Measurements from ENCODE around the gene INAFM2. TPM values are rescaled to one million over a fixed set of nuclear protein-coding genes. Genes with fewer than 3 reads are reported as not detected.

INAFM2 gene
- total RNA-seq, 2 experiments from 2014 or later = 15.0 to 16.9 TPM

- Mint-ChIP-seq H3K36me3 (ENCODE audit: low read depth) (no peaks in the 10 kb centered on the region), H3K27me3 (no peaks in the 10 kb centered on the region), H3K9me3 (no peaks in the 10 kb centered on the region), H3K4me3 (no peak overlapping the region), H3K4me1 (ENCODE audit: low read depth) (peaks cover 14% of the 10 kb centered on the region), H3K27ac (no peak overlapping the region)
- DNase-seq (no peak), ATAC-seq (no peak)
- intact Hi-C loops (cut with micrococcal nuclease) = loop anchor here (2.0 kb wide), 1 partner anchor 61 kb away; no protein-coding TSS in a partner anchor
- ChIA-PET POLR2A (interaction anchor here (0.7 to 3.3 kb wide), 7 partner anchors 15 to 104 kb away, joined by 3 to 12 read pairs (median 3); partner anchors contain the start of gene PLCB2), CTCF (interaction anchor here (0.5 to 12.4 kb wide), 39 partner anchors 9 to 552 kb away, joined by 3 to 376 read pairs (median 5); partner anchors contain the start of genes ANKRD63, BAHD1, DISP2 and INAFM2)
- no peak for TF ChIP-seq CTCF (IDR thresholded peaks at IDR 0.05)
Measured at GRCh38 chr15:40337597-40337996, 14.1 kb downstream of the INAFM2 start.

GRCh38 chr15:40338041-40338657 is 14.7 kb downstream of the INAFM2 start:
- H3K27ac Mint-ChIP-seq = no peak overlapping the region
- CTCF ChIA-PET = interaction anchor here (0.5 to 12.4 kb wide), 42 partner anchors 8 to 293 kb away, joined by 3 to 376 read pairs (median 4); partner anchors contain the start of genes ANKRD63, BAHD1, DISP2 and INAFM2

GRCh38 chr15:40338921-40339620 is 15.6 kb downstream of the INAFM2 start:
- Mint-ChIP-seq H3K27me3 (no peaks in the 10 kb centered on the region), H3K4me1 (ENCODE audit: low read depth) (peaks cover 8% of the 10 kb centered on the region), H3K4me3 (no peak overlapping the region), H3K36me3 (ENCODE audit: low read depth) (no peaks in the 10 kb centered on the region), H3K9me3 (no peaks in the 10 kb centered on the region), H3K27ac (no peak overlapping the region)
- intact Hi-C loops (cut with micrococcal nuclease) = no loop called here
- no peak for TF ChIP-seq CTCF (IDR thresholded peaks at IDR 0.05)
- no peak for ATAC-seq
- DNase-seq = no peak
- POLR2A ChIA-PET = interaction anchor here (1.4 to 3.3 kb wide), 2 partner anchors 16 to 30 kb away, joined by 3 to 12 read pairs; partner anchors contain the start of gene PLCB2
- CTCF ChIA-PET = interaction anchor here (0.8 to 12.4 kb wide), 19 partner anchors 10 to 293 kb away, joined by 3 to 376 read pairs (median 7); partner anchors contain the start of genes DISP2, INAFM2, IVD and PHGR1

More at GRCh38 chr15:40338041-40338657, 14.7 kb downstream of the INAFM2 start:
- POLR2A ChIA-PET = interaction anchor here (0.7 to 3.3 kb wide), 5 partner anchors 15 to 83 kb away, joined by 3 to 12 read pairs (median 3); partner anchors contain the start of gene PLCB2
- Mint-ChIP-seq H3K4me1 (ENCODE audit: low read depth) (peaks cover 14% of the 10 kb centered on the region), H3K27me3 (no peaks in the 10 kb centered on the region), H3K9me3 (no peaks in the 10 kb centered on the region), H3K36me3 (ENCODE audit: low read depth) (no peaks in the 10 kb centered on the region), H3K4me3 (no peak overlapping the region)
- ATAC-seq (peak; percentile 96), DNase-seq (peak; percentile 88)
- peak; percentile 92 for TF ChIP-seq CTCF (IDR thresholded peaks at IDR 0.05)
- intact Hi-C loops (cut with micrococcal nuclease) = no loop called here

GRCh38 chr15:40339621-40339945 is 16.1 kb downstream of the INAFM2 start:
- Mint-ChIP-seq H3K9me3 (no peaks in the 10 kb centered on the region), H3K36me3 (ENCODE audit: low read depth) (no peaks in the 10 kb centered on the region), H3K4me3 (no peak overlapping the region), H3K27me3 (no peaks in the 10 kb centered on the region), H3K4me1 (ENCODE audit: low read depth) (peaks cover 3% of the 10 kb centered on the region), H3K27ac (no peak overlapping the region)
- ChIA-PET POLR2A (interaction anchor here (0.9 to 3.3 kb wide), 2 partner anchors 14 to 31 kb away, joined by 3 to 12 read pairs; partner anchors contain the start of gene PLCB2), CTCF (interaction anchor here (0.8 to 12.4 kb wide), 6 partner anchors 11 to 81 kb away, joined by 3 to 376 read pairs (median 203); partner anchors contain the start of genes INAFM2 and PLCB2)
- no peak for TF ChIP-seq CTCF (IDR thresholded peaks at IDR 0.05)
- no peak for ATAC-seq
- intact Hi-C loops (cut with micrococcal nuclease) = no loop called here
- DNase-seq = no peak
